Amniotic epithelial cell (primary cell): ENCODE results near the gene NFYC.
A peak's percentile ranks its signal among the peaks of the same experiment; 100 is the strongest.

Source experiments
- DNase-seq: peaks from one replicate; pipeline ENCODE4 v3.0.0-alpha.2; 2010; ENCODE audit warnings: low read depth

The NFYC gene

DNA sequence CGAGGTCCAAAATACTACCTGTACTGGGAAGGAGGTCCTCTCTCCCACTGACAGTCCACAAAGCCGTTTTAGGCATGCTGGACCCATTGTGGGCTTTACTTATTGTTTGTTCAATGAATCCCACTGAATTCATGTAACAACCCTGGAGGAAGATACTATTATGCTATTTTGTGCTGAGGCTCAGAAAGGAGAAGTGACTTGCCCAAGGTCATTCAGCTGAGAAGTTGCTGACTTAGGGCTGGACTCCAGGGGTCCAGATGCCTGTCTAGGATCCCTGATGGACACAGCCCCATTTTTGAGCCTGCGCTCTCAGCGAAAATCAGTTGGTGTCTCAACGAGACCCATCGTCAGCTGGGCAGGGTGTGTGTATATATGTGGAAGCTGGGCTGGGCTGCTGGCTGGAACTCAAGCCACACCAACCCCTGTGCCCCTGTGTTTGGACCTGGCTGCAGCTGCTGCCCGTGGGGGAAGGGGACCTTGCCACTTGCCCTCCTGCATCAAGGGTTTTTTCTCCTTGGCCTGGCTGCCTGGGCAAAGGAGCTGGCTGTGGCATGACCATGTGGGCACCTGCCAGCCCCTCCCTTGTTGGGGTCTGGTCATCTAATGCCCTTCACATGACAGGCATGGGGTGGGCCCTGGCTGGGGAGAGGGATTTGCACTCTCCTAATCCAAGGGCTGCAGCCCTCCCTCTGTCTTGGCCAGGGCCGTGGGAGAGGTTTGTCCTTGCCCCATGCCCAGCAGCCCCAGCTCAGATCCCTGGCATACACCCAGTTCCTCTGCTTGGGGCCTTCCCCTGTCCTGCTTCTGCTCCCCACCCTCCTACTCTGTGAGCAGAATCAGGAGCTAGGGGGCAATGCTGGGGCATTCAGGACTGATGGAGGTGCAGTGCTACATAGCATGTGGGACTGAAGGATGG is 107.1 kb downstream of the NFYC start:
- DNase-seq, result no peak

DNA sequence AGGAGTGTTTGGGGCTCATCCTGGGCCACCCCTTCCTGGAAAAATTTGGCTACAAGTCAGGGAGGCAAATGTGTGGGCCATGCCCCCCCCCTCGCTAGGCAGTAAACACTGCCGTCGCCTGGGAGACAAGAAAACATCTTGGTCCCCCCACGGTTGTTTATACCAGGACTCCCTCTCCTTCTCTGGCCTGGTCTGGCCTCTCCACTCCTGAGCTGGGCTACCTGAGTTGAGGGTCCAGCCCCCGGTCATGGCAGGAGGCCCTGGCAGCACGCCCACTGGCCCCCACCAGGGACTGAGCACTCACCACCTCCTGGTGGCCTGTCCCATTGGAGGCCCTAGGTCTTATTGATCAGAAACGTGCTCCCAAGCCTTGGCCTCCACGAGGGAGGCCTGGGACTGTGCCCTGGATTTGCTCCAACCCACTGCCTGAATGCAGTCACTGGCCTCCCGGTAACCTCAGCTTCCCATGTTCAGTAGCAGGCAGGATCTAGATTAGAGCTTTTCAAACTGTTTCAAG is 107.9 kb downstream of the NFYC start:
- peak; percentile 50 for DNase-seq

- DNase-seq, result no peak
These were observed 110.2 kb downstream of the NFYC start for GRCh38 chr1:40801742-40802077.

GRCh38 chr1:40802078-40802741 is 110.7 kb downstream of the NFYC start:
- peak; percentile 65 for DNase-seq

DNA sequence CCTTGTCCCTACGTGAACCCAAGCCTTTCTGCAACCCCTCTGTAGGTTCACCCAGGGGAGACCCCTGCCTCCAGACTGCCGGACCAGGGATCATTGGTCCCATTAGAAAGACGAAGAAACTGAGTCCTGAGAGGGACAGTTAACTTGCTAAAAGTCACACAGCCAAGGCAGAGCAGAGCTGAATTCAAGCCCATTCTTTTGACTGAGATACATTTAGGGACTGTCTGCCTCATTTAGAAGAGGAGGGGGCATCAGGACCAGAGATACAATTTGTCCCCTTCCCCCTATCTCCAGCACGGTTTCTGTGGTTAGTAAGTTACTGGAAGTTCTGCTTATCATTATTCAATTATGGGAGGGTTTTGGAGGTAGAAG is 111.2 kb downstream of the NFYC start:
- DNase-seq, result no peak

GRCh38 chr1:40803447-40803846 is 111.9 kb downstream of the NFYC start:
- no peak for DNase-seq

GRCh38 chr1:40803902-40804301 is 112.4 kb downstream of the NFYC start:
- DNase-seq, result no peak

GRCh38 chr1:40806240-40806639 is 114.7 kb downstream of the NFYC start:
- no peak for DNase-seq

- no peak for DNase-seq
These were observed 115.5 kb downstream of the NFYC start for GRCh38 chr1:40806731-40807695.

GRCh38 chr1:40808002-40808401 is 116.5 kb downstream of the NFYC start:
- DNase-seq, result no peak

- no peak for DNase-seq
These were observed 116.9 kb downstream of the NFYC start for GRCh38 chr1:40808444-40808843.

DNA sequence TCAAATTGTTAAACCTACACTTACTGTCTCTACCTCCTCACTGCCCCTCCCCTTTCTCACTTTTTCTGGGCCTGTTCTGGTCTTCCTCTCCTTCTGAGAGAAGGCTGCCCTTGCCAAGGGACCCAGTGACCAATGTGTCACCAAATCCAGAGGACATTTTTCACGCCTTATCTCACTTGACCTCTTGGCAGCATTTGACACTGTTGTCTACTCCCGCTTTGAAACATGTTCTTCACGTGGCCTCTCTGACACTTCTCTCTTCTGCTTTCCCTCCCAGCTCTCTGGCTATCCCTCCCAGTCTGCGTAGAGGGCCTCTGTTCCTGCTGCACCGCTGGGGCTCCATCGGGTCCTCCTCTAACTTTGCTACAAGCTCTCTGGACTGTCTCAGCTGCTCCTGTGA is 117.4 kb downstream of the NFYC start:
- no peak for DNase-seq

DNA sequence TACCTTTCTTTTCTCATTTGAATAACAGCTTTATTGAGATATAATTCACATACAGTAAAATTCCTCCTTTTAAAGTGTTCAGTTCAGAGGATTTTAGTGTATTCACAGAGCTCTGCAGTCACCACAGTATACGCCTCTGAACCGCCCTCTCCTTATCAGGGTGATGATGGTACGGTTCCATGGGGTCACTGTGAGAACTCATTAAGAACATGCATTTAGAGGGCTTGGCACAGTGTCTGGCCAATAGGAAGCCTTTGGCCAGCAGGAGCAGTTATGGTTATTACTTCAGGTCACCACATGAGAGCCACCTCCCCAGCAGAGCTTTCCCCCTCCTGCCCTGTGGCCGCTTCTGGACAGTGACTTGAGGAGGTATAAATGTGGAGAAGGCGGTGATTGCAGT is 119.4 kb downstream of the NFYC start:
- DNase-seq, result no peak

- no peak for DNase-seq
These were observed 123.9 kb downstream of the NFYC start for GRCh38 chr1:40815420-40815819.

DNA sequence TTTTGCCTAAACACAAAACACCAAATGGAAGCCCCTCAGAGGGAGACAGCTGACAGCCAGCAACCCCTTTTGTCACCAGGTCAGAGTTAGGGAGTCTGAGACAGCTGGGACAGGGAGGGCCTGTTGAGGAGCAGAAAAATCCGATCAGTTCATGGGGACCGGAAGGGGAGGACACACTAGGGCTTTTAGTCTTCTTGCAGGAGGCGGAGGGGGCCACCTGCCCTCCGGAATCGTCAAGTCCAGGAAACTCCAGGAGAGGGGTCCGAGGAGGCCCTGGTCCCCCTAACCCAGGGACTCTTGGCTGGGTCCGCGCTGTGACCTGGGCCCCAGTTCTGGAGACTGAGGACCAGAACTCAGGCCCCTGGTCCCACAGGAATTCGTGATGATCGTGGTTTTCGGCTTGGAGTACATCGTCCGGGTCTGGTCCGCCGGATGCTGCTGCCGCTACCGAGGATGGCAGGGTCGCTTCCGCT is 126.3 kb downstream of the NFYC start:
- no peak for DNase-seq

GRCh38 chr1:40818264-40818961 is 126.9 kb downstream of the NFYC start:
- DNase-seq, result peak; percentile 14

DNA sequence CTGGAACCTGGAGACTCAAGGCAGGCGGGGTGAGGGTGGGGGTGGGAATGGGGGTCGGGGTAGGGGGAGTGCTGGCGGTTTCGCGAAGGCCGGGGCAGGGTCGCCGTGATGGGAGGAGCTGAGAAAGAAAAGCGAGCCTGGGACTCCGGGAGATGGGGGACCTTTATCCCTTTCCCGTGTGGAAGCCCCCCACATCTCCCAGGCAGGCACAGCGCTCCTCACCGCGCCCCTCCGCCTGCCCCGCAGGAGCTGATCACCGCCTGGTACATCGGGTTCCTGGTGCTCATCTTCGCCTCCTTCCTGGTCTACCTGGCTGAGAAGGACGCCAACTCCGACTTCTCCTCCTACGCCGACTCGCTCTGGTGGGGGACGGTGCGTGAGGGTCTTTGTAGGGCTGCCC is 127.6 kb downstream of the NFYC start:
- no peak for DNase-seq

DNA sequence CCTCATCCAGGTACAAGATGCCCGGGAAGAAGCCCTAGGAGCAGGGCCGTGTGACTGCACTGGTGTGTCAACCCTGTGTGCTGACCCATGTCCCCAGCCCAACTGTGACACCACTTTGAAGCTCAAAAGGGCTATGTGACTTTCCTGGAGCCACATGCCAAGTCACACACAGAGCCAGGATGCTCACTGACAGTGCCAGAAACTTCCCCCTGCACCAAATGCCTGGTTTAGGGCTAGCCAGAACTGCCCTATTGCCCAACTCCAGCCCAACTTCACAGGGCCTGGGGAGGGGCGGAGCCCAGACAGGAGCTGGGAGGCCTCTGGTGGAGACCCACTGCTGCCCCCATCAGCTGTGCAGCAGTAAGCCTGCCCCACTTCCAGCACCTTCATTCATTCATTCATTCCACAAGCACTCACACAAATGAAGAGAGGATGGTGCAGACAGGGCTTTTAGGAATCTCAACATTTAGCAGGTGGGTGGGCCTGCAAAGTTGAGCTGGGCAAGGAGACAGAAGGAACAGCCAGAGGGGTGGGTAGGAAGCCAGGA is 128.8 kb downstream of the NFYC start:
- DNase-seq, result no peak
